Glutamatergic neuron (in vitro differentiated cells): Measurements from ENCODE around the gene RICTOR. TPM values are rescaled to one million over a fixed set of nuclear protein-coding genes. Genes with fewer than 3 reads are reported as not detected.
A peak's percentile ranks its signal among the peaks of the same experiment; 100 is the strongest.

Experiments
- DNase-seq: peaks from one replicate; pipeline ENCODE4 v3.0.0; 2022
- H3K27ac Mint-ChIP-seq: one replicate; pipeline ENCODE4 v1.8.0; 2020; ENCODE audit warnings: mild to moderate bottlenecking, mixed read lengths, inconsistent platforms; ENCODE audit not compliant: unreplicated experiment
- H3K27me3 Mint-ChIP-seq: one replicate; pipeline ENCODE4 v1.8.0; 2020; ENCODE audit warnings: mild to moderate bottlenecking, moderate library complexity, mixed read lengths, inconsistent platforms; ENCODE audit not compliant: unreplicated experiment
- H3K36me3 Mint-ChIP-seq: one replicate; pipeline ENCODE4 v1.8.0; 2020; ENCODE audit warnings: mild to moderate bottlenecking, mixed read lengths, inconsistent platforms; ENCODE audit not compliant: unreplicated experiment
- H3K4me1 Mint-ChIP-seq: one replicate; pipeline ENCODE4 v1.8.0; 2020; ENCODE audit warnings: mild to moderate bottlenecking, low read depth, mixed read lengths, inconsistent platforms; ENCODE audit not compliant: unreplicated experiment
- H3K4me3 Mint-ChIP-seq: one replicate; pipeline ENCODE4 v1.8.0; 2020; ENCODE audit warnings: mild to moderate bottlenecking, mixed read lengths, inconsistent platforms; ENCODE audit not compliant: unreplicated experiment
- H3K9me3 Mint-ChIP-seq: one replicate; pipeline ENCODE4 v1.8.0; 2020; ENCODE audit warnings: mild to moderate bottlenecking, moderate library complexity, mixed read lengths, inconsistent platforms; ENCODE audit not compliant: unreplicated experiment
- total RNA-seq: library from RNA; stranded (reverse); fragmentation: NEBNext Ultra II Directional; extraction: Animal tissue kit (Norgen Biotek cat#: 25700); gene quantifications from one replicate; pipeline ENCODE4 v1.2.1, GENCODE V29; 2021; ENCODE audit not compliant: unreplicated experiment
- TF ChIP-seq, protein P1 (sequence below): fragments of 200-600 bp; sonication (generic); IDR thresholded peaks from one replicate; pipeline ENCODE4 v1.5.0; 2021; ENCODE audit not compliant: partially characterized antibody, unreplicated experiment

Gene RICTOR
- total RNA-seq, 1 donor from 2014 or later, result 39.3 TPM

DNA sequence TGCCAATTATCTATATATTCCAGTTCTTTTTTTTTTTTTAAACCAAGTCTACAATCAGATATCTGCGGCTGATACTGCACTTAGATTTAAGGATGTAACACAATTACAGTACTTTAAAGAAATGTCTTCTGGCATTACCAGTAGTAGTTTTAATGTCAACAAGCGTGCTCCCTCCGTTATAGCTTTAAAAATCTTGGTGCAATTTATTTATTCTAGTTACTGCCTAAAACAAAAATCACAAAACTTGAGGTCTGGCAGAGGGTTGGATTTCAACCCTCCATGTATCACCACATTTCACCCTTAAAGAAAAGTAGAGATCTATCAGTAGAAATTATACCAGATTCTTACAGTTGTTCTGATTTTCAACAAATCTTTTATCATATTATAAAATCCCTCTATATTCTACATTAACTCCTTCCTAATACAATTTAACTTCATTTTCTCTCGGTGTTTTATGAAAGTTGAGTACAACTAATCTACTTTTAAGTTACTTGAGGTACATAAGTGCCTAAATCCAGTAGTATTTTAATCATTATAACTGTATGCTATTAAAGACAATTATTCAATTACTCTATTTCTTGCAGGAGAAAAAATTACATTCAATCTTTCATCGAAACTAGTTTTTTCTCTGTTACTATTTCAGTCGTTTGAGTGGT, 2.0 kb upstream of the RICTOR start:
- TF ChIP-seq, protein P1, sequence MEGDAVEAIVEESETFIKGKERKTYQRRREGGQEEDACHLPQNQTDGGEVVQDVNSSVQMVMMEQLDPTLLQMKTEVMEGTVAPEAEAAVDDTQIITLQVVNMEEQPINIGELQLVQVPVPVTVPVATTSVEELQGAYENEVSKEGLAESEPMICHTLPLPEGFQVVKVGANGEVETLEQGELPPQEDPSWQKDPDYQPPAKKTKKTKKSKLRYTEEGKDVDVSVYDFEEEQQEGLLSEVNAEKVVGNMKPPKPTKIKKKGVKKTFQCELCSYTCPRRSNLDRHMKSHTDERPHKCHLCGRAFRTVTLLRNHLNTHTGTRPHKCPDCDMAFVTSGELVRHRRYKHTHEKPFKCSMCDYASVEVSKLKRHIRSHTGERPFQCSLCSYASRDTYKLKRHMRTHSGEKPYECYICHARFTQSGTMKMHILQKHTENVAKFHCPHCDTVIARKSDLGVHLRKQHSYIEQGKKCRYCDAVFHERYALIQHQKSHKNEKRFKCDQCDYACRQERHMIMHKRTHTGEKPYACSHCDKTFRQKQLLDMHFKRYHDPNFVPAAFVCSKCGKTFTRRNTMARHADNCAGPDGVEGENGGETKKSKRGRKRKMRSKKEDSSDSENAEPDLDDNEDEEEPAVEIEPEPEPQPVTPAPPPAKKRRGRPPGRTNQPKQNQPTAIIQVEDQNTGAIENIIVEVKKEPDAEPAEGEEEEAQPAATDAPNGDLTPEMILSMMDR, result no peak
- Mint-ChIP-seq H3K27me3 (peaks cover 10% of the 10 kb centered on the region), H3K9me3 (peaks cover 10% of the 10 kb centered on the region), H3K4me1 (peaks cover 7% of the 10 kb centered on the region), H3K36me3 (no peaks in the 10 kb centered on the region), H3K27ac (no peak overlapping the region), H3K4me3 (no peak overlapping the region)
- no peak for DNase-seq

DNA sequence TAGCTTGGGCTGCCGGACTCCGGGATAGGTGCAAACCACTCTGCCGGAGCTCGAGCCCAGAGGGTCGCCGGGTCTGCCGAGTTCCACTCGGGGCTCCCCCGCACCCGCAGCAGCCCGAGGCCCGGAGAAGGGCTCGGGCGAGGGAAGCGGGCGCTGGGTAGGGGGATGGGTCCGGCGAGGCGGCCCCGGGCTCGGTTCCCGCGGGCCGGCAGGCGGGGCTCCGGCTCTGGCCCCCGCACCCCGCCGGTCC, 507 bp downstream of the RICTOR start:
- peak overlapping the region; percentile 87 for H3K27ac Mint-ChIP-seq
- peak; percentile 70 for DNase-seq
- no peaks in the 10 kb centered on the region for H3K36me3 Mint-ChIP-seq
- H3K27me3 Mint-ChIP-seq, result peaks cover 8% of the 10 kb centered on the region
- H3K4me3 Mint-ChIP-seq, result peak overlapping the region; percentile 96
- TF ChIP-seq, protein P1, result no peak
- peaks cover 10% of the 10 kb centered on the region for H3K9me3 Mint-ChIP-seq
- peaks cover 7% of the 10 kb centered on the region for H3K4me1 Mint-ChIP-seq

DNA sequence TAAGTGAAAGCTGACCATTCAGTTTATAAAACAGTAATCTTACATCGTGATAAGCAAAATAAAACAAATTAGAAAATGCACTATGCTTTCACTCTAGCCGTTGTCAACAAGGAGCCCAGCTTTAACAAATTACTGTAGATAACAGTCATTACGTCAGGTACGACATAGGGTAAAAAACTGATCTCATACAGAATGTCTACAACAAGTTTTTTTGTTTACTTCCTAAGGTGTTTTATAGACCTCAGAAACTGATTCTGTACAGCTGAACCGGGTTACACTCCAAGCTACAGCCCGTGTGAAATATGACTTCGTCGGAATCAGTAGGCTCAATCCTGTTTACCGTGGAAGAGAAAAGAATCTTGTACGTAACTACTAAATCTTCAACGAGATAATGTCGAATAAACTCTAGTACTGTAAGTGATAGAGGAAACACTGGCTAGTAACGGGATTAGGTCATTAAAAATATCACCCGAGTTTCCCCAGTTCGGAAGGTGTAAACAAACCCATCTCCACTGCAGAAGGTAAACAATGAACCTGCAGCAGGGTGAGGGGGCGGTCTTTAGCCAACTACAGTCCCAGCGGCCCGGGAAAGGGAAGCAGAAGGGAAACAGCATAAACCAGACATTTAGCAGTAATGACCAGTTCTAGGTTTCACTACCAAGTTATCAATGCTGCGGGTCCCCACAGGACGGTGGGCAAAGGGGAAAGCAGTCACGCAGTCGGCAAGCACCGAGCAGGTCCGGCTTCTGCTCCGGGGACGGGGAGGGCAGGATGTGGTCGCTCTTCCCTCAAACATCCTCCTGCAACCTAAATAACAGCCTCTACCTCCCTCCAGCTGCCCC, 1.1 kb downstream of the RICTOR start:
- TF ChIP-seq, protein P1, result no peak
- DNase-seq, result peak; percentile 53
- H3K4me3 Mint-ChIP-seq, result peak overlapping the region; percentile 96
- no peaks in the 10 kb centered on the region for H3K36me3 Mint-ChIP-seq
- peaks cover 10% of the 10 kb centered on the region for H3K9me3 Mint-ChIP-seq
- H3K4me1 Mint-ChIP-seq, result peaks cover 7% of the 10 kb centered on the region
- peaks cover 8% of the 10 kb centered on the region for H3K27me3 Mint-ChIP-seq
- peak overlapping the region; percentile 87 for H3K27ac Mint-ChIP-seq

DNA sequence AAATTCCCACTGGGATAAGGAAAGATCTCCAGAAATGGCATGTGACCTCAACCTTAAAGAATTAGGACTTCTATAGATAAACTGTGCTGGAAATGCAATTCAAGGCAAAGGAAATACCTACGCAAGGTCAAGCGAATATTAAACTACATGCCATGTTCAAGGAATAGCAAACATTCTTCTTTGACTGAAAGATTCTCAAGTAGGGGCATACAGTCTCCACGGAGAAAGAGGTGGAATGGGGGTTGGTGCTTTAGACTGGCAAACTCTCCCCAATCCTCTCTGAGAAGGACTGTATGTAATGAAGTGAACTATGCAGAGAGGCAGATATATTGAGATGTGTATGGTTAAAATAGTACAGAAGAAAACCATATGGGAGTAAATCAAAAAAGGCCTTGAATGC, 6.1 kb downstream of the RICTOR start:
- Mint-ChIP-seq H3K4me1 (peaks cover 5% of the 10 kb centered on the region), H3K27ac (no peak overlapping the region), H3K4me3 (no peak overlapping the region), H3K27me3 (no peaks in the 10 kb centered on the region), H3K36me3 (peaks cover 12% of the 10 kb centered on the region), H3K9me3 (peaks cover 2% of the 10 kb centered on the region)
- TF ChIP-seq, protein P1, result no peak
- no peak for DNase-seq

DNA sequence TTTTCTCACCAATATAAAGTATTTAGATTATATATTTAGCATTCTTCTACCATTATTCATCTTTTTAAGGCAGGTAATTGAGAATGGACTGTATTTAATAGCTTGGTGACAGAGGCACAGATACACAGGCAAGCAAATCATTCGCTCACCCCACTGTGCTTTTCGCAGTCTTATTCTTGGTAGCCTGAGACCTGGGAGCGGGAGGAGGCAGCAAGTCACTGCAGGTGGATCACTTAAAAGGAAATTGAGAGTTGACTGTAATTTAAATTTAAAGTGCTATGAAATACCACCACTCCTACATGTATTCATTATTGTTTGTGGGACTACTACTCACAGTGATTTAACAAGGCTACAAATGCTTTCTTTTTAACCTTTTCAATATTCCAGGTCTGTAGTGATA, 9.7 kb downstream of the RICTOR start:
- Mint-ChIP-seq H3K9me3 (peaks cover 2% of the 10 kb centered on the region), H3K27me3 (no peaks in the 10 kb centered on the region), H3K27ac (no peak overlapping the region), H3K4me3 (no peak overlapping the region), H3K4me1 (peaks cover 2% of the 10 kb centered on the region), H3K36me3 (peaks cover 12% of the 10 kb centered on the region)
- TF ChIP-seq, protein P1, result no peak
- no peak for DNase-seq
